ENCODE results near the gene CNIH2.

The CNIH2 gene

DNA sequence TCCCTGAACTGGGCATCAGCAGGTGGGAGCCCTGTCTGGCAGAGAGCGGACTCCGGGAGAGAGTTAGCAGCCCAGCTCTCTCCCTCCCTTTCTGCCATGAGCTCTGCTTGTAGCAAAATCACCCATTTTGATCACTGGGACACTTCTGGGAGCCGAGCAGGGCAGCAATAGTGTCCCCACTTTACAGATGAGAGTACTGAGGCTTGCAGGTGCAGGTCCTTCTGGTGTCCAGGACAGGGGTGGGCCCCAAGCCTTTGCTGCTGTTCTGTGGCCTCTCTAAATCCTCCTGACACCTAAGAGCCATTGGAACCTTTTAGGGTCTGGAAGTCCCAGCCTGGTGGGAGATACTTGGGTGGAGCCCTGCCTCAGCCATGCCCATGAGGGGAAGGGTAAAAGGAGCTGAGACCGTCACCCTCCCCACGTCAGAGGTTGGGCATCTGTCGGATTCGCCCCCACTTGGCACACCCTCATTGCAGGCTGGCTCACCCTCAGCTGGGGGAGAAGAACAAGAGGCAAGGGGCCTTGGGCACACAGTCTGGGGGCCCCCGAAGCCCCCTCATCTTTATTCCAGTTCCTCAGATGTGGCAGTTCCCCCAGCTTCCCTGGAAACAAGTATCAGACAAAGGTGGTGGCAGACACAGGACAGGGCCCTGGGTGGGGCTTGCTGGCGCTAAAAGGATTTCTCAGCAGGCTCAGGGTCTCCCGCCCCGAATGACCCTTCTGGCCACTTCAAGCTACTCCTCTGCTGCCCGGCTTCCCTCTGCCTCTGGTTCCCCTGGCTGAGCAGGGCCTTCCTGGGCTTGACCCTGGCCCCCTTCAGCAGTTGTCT lies 53.8 kb downstream of the CNIH2 start:
- no peak for DNase-seq (ENCODE audit: low spot score)

GRCh38 chr11:66332371-66333219 lies 54.6 kb downstream of the CNIH2 start:
- DNase-seq (ENCODE audit: low spot score) = no peak

DNA sequence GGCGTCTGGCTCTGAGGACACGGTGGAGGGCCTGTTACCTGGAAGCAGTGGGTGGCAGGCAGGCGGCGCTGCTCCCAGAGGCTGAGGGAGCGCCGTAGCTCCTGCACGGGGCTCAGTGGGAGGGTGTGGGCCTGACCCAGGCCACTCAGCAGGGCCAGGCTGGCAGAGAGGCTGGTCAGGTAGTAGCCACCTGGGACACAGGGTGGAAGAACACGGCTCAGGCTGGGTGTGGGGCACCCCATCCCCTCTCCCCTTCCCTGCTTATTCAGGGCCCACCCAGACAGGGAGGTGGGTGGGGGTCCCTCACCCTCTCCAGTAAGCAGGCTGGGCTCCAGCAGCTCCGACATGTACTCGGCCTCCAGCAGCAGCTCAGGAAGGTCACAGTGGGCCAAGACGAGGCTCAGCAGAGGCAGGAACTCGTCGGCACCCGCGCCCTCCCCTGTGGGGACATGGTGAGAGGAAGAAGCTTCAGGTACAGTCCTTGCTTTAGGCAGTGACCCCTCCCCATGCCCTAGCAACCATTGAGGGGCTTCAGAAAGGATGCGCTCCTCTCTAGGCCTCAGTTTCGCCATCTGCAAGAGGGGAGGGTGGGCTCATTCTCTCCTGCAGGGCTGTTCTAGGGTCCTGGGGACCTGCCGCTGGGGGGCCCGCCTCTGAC lies 55.4 kb downstream of the CNIH2 start:
- DNase-seq (ENCODE audit: low spot score) = no peak

All from CD4-positive, alpha-beta T cell treated with Interleukin-2 at 100 ng/mL for 4 hours (primary cell).